ENCODE data around the gene MRPL2.

DNA sequence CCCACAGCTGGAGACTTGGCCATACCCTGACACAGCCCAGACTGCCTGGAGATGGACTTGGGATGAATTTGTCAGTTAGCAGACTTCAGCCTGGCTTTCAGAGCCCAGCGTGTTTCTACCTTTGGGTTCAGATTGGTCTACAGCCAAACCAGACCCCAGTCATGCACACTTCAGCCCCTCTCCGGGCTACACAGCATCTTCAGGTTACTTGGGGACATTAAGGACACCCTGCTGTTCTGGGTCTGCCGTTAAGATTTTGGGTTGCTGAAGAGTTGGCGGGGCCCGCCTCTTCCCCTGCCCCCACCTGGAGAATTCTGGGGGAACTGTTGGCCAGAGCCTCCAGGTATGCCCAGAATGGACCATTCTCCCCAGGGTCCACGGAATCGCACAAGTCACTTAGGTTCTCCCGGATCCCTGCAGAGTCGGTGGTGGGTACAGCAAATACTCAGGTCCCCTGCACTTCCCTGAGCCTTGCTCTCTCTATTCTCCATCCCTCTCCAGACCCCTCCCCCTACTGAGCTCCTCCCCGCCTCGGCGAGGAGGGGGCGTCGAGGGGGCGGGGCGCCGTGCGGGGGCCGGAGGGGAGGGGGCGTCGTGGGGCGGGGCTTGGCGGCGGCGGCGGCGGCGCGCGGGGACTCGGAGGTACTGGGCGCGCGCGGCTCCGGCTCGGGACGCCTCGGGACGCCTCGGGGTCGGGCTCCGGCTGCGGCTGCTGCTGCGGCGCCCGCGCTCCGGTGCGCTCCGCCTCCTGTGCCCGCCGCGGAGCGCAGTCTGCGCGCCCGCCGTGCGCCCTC lies 16.6 kb upstream of the MRPL2 start, which contains the start of gene PTK7:
- TF ChIP-seq CTCF (IDR thresholded peaks at IDR 0.05; ENCODE audit: low read length) (no peak), EZH2 (IDR thresholded peaks at IDR 0.05; ENCODE audit: borderline replicate concordance, low read length) (no peak)
